D341Med (cell line): ENCODE measurements around the gene NKPD1.
A peak's percentile ranks its signal among the peaks of the same experiment; 100 is the strongest.
"Not testable (repeated sequence)": the region's sequence is repeated elsewhere in the genome, so short reads cannot be mapped to it uniquely, and the experiment has no call there.

Experiments used
- DNase-seq: peaks from one replicate; pipeline ENCODE4 v3.0.0; 2012; ENCODE audit warnings: low spot score

The NKPD1 gene

DNA sequence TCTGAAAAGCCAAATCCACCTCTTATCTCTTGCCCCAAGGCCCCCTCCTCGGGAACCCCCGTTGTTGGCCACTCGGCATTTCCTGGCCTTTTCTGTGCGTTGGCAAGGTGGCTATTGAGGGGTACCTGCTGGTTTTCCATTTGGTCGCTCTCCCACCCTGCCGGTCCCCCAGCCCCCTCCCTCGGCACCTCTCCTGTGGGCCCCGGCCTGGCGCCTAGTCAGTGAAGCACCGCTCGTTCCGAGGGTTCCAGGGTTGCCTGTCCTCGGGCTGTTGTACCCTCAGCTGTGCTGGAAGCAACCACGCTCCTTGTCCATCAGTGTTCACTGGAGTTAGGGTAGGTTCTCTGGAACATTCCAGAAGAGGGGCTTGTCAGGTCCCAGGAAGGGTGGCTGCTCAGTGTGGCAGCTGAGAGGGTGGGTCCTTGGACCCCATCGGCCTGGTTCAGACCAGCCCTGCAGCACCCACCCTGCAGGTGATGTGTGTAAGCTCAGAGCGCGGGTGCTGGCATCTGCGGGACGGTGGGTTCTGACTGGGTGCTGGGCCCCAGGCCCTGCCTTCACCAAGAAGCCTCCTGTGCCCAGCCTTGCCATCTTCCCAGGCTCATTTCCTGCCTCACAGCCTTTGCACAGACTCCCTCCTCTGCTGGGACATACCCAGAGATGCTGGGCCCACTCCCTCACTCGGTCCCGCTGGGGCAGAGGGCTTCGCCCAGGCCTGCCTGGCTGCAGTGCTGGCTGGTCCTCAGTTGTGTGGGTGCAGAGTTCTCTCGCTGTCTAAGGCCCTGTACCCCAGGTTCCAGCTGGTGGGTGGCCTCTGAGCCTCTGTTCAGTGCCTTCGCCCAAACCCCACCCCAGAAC, 21.3 kb downstream of the NKPD1 start:
- DNase-seq, result no peak

DNA sequence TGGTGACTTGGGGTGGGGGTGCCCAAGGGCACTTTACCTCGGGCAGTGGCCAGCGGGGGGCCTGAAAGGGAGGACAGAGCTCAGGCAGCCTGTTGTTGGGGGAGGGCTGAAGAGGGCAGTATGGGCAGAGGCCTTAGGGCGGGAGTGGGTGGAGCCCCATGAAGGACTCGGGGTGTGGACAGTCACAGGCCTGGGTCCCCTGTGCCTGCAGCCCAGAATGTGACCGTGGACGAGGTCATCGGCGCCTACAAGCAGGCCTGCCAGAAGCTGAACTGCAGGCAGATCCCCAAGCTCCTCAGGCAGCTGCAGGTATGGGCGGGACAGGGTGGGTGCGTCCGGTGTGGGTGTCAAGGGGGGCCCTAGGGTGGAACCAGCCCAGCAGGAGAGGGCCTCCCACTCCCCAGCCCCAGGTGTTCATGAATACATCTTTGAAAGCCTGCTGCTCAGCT, 22.5 kb downstream of the NKPD1 start:
- no peak for DNase-seq

DNA sequence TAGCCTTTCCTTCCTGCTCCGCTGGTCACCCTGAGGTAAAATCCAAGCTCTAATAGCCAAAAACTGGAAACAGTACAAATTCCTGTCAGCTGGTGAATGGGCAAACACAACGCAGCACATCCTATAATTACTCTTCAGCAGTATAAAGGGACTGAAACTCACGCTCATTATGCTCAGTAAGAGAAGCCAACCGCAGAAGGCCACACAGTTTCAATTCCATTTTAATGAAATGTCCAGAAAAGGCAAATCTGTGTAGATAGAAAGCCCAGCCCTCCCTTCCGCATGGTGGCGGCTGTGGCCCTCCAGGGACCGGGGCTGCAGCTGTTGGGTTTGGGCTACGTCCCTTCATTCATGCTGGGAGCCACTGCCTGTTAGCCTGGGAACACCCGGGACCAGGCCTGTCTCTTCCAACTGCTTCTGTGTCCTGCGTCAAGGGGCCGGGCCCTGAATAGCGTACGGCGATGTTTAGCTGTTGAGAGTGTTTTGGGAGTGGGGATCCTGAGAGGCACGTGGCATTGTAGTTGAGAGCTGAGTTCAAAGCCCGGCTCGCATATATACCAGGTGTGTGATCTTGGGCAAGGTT, 23.5 kb downstream of the NKPD1 start:
- no peak for DNase-seq

DNA sequence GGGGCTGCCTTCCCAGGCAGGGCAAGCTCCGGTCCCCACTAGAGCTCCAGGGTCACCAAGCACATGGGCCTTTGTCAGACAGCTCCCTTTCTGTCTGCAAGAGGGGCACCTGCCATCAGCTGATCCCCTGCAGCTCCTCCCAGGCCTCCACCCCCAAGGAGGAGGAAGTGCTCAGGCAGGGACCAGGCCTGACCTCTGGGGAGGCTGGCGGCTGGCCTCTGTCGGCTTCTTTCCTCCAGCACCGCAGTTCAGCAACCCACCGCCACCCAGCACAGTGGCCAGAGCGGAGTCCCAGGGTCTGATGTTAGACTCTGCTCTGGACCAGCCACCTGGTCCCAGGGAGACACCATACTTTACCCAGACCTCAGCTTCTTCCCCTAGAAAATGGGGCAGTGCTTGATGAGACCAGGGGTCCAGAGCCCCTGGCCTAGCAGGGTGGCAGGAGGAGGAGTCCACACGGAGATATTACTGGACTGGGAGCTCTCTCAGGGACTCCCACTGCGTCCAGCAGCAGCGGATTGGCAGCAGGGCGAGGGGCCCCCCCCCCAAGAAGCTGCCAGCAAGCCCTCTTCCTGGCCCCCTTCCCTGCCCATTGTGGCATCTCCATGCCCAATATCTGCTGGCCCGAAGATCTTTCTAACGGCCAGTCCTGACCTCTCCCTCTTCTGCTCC, 24.1 kb downstream of the NKPD1 start:
- no peak for DNase-seq

DNA sequence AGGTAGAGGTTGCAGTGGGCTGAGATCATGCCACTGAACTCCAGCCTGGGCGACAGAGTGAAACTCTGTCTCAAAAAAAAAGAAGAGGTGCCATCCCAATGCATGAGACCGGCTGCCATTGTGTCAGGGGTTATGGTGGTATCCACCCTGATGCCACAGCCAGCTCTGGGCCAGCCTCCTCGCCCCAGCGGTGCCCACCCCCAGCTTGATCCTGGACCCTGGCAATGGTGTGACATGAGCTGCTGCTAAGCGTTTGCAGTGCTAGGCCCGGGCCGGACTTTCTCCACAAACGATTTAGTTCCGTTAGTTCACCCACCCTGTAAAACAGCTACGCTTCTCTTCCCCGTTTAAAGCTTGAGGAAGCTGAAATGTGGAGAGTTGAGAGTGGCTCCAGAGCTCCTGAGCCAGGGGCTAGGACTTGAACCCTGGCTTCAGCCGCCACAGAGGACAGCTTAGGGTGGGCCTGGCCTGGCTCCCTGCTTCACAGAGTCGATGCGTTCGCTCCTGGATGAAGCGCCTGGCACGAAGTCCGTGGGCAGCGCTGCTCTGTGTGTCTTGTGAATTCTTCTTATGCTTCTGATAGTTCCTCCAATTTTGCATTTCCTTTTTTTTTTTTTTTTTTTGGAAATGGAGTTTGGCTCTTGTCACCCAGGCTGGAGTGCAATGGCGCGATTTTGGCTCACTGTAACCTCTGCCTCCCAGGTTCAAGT, 25.5 kb downstream of the NKPD1 start:
- DNase-seq, result no peak

DNA sequence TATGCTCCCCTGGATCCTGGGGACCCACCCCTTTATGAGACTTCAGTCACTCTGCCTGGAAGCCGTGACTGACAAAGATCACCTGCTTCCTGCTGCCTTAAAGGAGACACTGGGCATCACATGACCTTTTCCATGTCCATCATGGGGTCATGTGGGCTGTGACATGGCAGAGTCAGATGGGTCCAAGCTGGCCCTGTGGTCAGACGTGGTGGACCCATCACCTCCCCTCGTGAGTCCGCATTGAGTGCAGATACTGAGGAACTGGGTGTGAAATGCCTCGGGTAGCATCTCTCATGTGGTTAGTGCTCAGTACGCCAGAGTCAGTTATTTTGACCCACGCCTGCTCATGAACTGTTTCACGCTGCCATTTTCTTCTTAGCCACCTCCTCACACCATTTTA, 27.1 kb downstream of the NKPD1 start:
- no peak for DNase-seq

DNA sequence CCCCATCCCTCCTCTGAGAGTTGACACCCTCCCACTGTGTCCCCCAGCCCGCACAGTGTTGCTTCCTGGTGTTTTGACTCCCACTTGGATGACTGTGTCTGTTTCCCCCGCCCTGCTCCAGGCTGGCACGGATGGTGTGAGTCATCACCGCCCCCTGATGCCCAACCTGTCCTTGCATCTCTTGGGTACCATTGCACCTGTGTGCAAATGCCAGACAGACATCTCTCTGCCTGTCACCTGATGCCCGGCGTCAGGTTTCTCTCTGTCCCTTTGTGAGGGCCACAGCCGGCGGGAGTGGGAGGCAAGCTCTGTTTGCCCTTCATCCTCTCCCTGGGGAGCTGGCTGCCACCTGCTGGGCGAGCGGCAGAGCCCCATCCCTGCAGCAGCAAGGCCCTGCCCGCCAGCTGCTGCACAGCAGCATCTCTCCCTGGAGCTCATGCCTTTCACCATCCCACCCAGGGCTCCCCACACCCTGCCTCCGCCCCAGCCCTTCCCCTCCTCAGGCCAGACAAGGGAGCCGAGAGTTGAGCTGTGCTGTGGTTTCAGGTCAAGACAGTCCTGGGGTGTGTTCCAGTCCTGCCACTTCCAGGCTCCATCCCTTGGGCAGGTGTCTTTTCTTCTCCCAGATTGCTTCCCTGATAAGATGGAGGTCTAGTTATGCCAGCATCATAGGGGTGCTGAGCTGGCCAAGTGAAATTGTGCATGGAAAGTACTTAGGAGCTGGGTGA, 29.7 kb downstream of the NKPD1 start:
- peak; percentile 87 for DNase-seq

DNA sequence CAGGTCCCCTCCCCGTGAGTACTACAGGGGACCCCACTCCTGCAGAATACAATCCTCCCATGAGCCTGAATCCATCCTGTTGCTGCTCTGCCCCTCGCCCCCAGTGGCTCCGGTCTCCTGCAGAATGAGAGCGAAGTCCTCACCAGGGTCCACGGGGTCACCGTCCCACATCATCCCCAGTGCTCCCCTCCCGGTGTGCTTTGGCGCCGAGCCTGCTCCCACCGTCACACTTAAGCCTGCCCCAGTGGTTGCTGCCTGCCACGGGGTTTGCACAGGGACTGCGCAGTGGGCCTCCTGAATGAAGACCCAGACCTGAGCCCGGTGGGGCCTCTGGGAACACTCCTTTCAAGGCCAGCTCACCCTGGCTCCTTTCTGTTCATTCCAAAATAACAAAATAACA, 30.5 kb downstream of the NKPD1 start:
- DNase-seq, result no peak

DNA sequence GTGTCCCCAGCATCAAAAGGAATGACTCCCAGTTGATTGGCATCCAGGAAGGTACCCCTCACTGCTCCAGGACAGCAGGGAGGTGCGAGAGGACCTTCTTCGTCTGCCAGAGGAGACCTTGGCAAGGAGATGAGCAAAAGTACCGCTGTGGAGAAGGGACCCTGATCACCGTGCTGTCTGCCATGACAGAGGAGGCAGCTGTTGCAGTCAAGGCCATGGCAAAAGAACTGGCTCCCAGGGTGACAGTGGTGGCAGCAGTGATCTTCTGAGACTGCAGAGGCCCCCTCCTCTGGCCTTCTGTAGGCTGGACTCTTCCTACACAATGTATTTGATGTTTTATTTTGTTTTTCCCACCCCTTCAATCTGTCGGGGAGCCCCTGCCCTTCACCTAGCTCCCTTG, 32.0 kb downstream of the NKPD1 start:
- DNase-seq, result no peak

DNA sequence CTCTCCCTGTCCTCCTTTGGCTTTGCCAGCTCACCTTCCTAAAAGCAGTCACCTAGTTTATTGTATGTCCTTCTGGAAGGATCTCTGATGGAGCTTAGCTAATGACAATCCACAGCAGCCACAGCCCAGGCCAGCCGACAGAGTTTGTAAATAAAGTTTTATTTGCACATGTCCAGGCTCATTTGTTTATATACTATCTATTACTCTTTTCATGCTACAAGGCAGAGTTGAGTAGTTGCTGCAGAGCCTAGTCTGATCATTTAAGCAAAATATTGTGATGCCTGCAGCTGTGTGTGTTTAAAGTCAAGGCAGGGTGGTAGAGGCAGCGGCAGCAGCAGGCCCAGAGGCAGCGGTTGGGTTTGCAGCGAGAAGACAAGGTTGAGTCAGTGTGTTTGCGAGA, 32.6 kb downstream of the NKPD1 start:
- no peak for DNase-seq

DNA sequence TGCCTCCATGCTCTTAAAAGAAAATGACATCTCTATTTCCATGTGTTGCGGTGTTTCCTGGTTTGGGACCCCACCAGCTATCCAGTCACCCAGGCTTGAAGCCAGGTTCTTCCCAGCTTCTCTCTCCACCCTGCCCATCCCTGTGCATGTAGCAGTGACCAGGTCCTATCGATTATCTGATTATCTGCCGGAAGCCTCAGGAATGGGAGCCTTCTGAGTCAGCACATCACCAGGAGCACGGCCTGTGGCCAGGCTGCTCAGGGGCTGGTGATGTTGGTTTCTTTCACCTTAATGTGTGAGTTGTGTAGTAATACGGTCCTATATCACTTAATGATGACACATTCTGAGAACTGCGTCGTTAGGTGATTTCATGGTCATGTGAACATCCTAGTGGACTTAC, 34.1 kb downstream of the NKPD1 start:
- no peak for DNase-seq

DNA sequence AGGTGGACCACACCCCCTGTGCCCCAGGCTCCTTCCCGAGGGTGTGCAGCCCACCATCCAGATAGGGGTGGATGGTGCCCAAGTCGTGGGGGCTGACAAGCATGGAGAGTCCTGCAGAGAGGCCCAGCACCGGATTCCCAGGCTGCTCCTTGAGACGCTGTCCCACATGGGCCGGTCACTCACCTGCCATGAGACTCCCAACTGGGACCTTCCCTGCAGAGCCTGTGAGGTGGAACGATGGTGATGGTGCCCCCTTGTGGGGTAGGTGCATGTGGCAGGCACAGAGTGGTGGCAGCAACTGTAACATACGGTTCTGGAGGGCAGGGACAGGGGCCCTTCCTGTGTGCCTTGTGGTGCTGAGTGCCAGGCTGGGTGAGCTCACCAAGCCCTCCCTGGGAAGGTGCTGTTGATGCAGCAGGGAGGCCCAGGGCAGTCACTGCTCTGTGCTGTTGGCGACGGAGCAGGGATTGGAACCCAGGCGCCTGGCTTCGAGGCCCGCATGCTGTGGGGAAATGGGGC, 34.7 kb downstream of the NKPD1 start:
- DNase-seq, result peak; percentile 81

DNA sequence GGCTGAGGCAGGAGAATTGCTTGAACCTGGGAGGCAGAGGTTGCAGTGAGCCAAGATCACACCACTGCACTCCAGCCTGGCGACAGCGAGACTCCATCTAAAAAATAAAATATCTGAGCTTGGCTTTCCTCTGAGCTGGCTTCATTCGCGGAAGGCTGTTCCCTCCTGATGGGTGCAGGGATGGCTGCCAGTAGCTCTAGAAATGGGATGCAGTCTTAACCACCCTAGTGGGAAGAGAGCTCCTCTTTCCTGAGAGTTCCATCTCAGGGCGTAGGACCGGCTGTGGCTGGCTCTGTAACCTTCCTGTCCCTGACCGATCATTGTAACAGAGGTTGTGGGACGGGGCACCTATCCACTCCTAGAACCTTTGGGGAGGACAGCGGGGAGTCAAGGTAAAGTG, 35.4 kb downstream of the NKPD1 start:
- DNase-seq, result no peak

GRCh38 chr19:45124021-45124420, 36.8 kb downstream of the NKPD1 start:
- DNase-seq, result no peak

- DNase-seq, result peak; percentile 74
These were observed 37.3 kb downstream of the NKPD1 start for GRCh38 chr19:45123440-45123850.

DNA sequence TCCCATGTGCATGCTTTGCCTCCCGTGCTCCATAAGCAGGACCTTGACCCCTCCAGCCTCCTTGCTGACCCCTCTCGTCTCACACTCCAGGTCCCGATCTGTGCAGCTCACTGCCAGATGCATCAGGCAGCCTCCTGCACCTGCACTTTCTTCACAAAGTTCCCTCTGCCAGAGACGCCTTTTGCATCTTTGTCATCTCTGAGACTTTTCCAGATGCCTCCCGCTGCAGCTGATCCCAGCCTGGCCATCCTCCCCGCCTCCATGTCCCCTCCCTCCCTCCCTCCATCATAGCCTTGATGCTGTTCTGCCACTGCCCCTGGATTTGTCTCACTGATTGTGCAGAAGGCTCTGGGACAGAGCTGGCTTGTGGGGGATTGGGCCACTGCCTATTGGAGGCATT, 38.0 kb downstream of the NKPD1 start:
- no peak for DNase-seq

DNA sequence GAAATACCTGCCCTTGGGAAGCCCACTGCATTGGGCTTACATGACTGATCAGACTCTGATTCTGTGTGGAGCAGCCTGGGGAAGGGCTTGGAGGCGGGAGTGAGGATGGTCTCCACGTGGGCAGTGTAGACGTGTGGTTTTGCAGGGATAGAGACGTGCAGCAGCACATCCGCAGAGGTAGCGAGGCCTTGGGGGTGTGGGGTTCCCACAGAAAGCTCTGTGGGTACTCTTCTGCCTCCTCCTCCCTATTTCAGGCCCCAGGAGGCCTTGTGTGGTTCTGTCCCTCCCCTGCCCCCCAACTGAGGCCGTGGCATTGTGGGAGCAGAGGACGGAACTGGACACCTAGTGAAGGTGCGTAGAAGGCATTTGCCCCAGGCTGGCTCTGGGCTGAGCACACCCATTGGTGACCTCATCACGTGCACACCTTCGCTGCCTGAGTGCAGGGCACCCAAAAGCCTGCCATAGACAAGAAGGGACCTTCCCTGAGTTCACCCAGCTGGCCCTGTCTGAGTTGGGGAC, 38.9 kb downstream of the NKPD1 start:
- DNase-seq, result no peak

- no peak for DNase-seq
These were observed 41.2 kb downstream of the NKPD1 start for GRCh38 chr19:45119582-45119981.

- not testable (repeated sequence) for DNase-seq
These were observed 42.0 kb downstream of the NKPD1 start for GRCh38 chr19:45118591-45119355.

- no peak for DNase-seq
These were observed 42.7 kb downstream of the NKPD1 start for GRCh38 chr19:45118106-45118505.

DNA sequence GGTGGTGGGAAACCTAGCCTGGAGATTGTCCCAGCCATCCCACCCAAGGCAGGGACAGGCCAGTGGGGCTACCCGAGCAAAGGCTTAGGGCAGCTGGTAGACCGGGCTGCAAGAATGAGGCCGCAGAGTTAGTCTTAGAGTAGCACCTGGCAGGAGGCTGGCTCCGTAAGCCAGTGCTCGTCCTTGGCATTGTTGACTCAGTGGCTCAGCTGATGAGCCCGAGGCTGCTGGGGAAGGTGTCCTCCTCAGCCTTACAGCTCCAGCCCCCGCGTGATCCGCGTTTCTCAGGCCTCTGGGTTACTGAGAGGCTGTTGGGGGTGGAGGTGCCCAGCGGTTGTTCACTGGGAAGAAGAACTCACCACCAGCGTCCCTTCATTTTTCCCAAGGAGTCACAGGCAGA, 43.1 kb downstream of the NKPD1 start:
- no peak for DNase-seq
